C4-2B (cell line): Measurements from ENCODE around the gene ILKAP.
A peak's percentile ranks its signal among the peaks of the same experiment; 100 is the strongest.
"Not testable (repeated sequence)": the region's sequence is repeated elsewhere in the genome, so short reads cannot be mapped to it uniquely, and the experiment has no call there.

Source experiments
- H3K27ac ChIP-seq: fragments of 450-650 bp; 2 replicates; pipeline ENCODE4 v1.5.1; 2017
- CTCF ChIP-seq: fragments of 450-650 bp; conservative IDR thresholded peaks from 2 replicates; pipeline ENCODE4 v1.5.1; 2017; ENCODE audit warnings: mild to moderate bottlenecking
- ZFX ChIP-seq: fragments of 450-650 bp; IDR thresholded peaks from 2 replicates; pipeline ENCODE4 v1.6.1; 2017

Gene ILKAP

DNA sequence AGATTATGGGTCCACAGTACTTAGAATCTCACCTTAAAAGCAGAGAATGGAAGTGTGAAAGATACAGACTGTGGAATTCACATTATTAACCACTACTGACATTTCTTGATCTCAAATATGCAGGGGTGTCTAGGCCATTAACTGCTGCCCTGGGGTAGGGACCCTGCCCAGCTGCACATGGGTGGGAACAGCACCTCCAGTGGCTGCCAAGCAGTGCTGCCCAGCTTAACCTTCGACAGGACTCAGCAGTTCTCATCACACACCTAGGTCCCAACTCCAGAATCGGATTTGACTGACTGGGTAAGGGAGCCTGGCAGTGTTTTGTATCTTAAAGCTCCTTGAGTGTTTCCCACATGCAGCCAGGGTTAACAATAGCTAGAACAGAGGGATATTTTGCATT, 29.8 kb downstream of the ILKAP start:
- no peak overlapping the region for H3K27ac ChIP-seq
- TF ChIP-seq ZFX (no peak), CTCF (no peak)

- TF ChIP-seq CTCF (no peak), ZFX (no peak)
- H3K27ac ChIP-seq = no peak overlapping the region
These were observed 31.1 kb downstream of the ILKAP start for GRCh38 chr2:238172439-238172838.

DNA sequence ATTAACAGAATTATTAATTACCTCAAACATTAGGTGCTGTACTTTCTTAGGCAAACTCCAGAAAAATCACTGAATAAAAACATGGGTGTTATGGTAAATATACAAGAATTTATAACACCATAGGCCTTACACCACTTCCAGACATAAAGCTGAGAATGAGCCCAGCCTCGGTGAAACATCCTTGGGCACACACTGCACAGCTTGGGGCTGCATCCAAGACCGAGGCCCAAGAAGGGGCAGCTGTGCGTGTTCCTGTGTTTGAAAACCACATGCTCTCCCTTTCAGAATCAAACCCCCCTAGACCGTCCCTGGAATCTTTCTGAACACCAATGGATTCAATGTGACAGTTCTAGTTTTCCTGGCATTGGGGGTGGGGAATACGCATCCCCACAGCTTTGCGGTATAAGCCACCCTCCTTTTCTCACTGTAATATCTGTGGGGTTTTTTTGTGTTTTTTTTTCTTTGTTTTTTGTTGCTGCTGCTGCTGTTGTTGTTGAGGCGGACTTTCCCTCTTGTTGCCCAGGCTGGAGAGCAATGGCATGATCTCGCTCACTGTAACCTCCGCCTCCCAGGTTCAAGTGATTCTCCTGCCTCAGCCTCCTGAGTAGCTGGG, 31.8 kb downstream of the ILKAP start:
- TF ChIP-seq ZFX = no peak
- no peak for TF ChIP-seq CTCF
- H3K27ac ChIP-seq = no peak overlapping the region

GRCh38 chr2:238171072-238171431, 32.4 kb downstream of the ILKAP start:
- not testable (repeated sequence) for H3K27ac ChIP-seq

DNA sequence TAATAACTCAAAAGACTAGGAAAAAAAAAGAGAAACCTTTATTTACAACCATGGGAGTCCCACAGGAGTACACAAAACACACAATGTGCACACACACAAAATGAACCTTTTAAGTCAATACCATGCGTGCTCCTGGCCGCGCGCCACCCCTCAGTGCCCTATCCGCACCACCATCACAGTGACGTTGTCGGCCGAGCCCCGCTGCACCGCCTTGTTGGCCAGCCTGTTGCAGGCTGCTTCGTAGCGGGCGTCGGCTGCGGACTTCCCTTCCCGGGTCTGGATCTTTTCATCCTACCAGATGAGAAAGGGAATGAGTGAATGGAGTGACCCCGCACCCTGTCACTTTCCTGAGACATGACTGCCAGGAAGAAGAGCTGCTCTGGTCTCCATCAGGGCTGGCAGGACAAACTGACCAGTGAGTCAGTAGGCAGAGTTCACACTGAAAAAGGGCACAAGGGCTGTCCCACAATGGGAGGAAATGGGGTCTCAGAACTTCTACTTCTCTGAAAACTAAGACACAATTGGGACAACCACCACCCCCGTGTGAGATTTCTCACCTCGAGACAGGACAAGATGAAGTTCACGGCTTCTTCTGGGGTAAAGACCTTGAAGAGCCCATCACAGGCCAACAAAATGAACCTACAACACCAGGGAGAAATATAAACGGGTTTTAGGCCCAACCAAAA, 33.0 kb downstream of the ILKAP start:
- H3K27ac ChIP-seq = no peak overlapping the region
- TF ChIP-seq ZFX (no peak), CTCF (no peak)

DNA sequence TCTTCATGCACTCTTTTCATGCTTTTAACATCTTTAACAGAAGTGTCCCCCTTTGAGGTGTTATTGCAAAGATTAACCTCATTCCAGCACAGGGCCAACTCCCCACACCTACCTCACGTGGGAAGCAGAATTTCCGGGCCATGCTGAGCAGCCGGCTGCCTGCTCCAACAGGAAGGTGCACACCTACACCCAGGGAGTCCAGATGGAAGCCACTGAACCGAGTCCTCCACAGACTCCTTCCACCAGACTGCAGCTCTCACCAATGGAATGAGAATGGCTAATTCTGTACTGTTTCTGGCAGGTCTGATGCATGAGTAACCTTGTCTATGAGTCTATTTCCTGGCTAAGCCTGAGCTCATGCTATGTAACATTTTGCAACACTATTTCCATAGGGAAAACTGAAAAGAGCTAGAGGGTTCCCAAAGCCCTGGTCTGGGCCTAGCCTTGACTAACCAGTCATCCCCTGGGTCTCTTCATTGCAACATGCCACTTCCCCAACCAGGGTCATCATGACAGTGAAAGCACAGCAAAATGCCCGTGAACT, 33.7 kb downstream of the ILKAP start:
- TF ChIP-seq ZFX (no peak), CTCF (no peak)
- peak overlapping the region; percentile 9; the same call in 1 of the 2 replicates for H3K27ac ChIP-seq

GRCh38 chr2:238169048-238169707, 34.3 kb downstream of the ILKAP start:
- no peak overlapping the region for H3K27ac ChIP-seq
- TF ChIP-seq ZFX (no peak), CTCF (no peak)
